ENCODE measurements around the gene ZNF850. TPM values are rescaled to one million over a fixed set of nuclear protein-coding genes. Genes with fewer than 3 reads are reported as not detected.

The ZNF850 gene
- total RNA-seq, 1 donor from 2014 or later, result 3.0 TPM

GRCh38 chr19:36686365-36687213, 86.0 kb downstream of the ZNF850 start:
- TF ChIP-seq, protein P1, sequence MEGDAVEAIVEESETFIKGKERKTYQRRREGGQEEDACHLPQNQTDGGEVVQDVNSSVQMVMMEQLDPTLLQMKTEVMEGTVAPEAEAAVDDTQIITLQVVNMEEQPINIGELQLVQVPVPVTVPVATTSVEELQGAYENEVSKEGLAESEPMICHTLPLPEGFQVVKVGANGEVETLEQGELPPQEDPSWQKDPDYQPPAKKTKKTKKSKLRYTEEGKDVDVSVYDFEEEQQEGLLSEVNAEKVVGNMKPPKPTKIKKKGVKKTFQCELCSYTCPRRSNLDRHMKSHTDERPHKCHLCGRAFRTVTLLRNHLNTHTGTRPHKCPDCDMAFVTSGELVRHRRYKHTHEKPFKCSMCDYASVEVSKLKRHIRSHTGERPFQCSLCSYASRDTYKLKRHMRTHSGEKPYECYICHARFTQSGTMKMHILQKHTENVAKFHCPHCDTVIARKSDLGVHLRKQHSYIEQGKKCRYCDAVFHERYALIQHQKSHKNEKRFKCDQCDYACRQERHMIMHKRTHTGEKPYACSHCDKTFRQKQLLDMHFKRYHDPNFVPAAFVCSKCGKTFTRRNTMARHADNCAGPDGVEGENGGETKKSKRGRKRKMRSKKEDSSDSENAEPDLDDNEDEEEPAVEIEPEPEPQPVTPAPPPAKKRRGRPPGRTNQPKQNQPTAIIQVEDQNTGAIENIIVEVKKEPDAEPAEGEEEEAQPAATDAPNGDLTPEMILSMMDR (IDR thresholded peaks at IDR 0.05; ENCODE audit: insufficient read depth, low read length, poor library complexity, severe bottlenecking), result no peak
- Histone ChIP-seq H3K36me3 (ENCODE audit: control insufficient read depth, insufficient read depth, low read length) (no peaks in the 10 kb centered on the region), H3K4me3 (ENCODE audit: low read depth, low read length) (peak overlapping the region; percentile 81), H3K27me3 (ENCODE audit: control insufficient read depth, insufficient read depth, low read length) (no peaks in the 10 kb centered on the region)
- DNase-seq (ENCODE audit: low read depth), result no peak

- no peak overlapping the region for H3K4me3 ChIP-seq (ENCODE audit: low read depth, low read length)
- DNase-seq (ENCODE audit: low read depth), result no peak
- no peaks in the 10 kb centered on the region for H3K27me3 ChIP-seq (ENCODE audit: control insufficient read depth, insufficient read depth, low read length)
- TF ChIP-seq, protein P1 (IDR thresholded peaks at IDR 0.05; ENCODE audit: insufficient read depth, low read length, poor library complexity, severe bottlenecking), result no peak
- H3K36me3 ChIP-seq (ENCODE audit: control insufficient read depth, insufficient read depth, low read length), result no peaks in the 10 kb centered on the region
Measured at GRCh38 chr19:36685835-36686234, 86.8 kb downstream of the ZNF850 start.

- Histone ChIP-seq H3K36me3 (ENCODE audit: control insufficient read depth, insufficient read depth, low read length) (no peaks in the 10 kb centered on the region), H3K4me3 (ENCODE audit: low read depth, low read length) (no peak overlapping the region), H3K27me3 (ENCODE audit: control insufficient read depth, insufficient read depth, low read length) (no peaks in the 10 kb centered on the region)
- TF ChIP-seq, protein P1 (IDR thresholded peaks at IDR 0.05; ENCODE audit: insufficient read depth, low read length, poor library complexity, severe bottlenecking), result no peak
- no peak for DNase-seq (ENCODE audit: low read depth)
Measured at GRCh38 chr19:36679455-36679854, 93.2 kb downstream of the ZNF850 start.

GRCh38 chr19:36674201-36674600, 98.4 kb downstream of the ZNF850 start:
- no peak for DNase-seq (ENCODE audit: low read depth)
- H3K27me3 ChIP-seq (ENCODE audit: control insufficient read depth, insufficient read depth, low read length), result no peaks in the 10 kb centered on the region
- H3K4me3 ChIP-seq (ENCODE audit: low read depth, low read length), result no peak overlapping the region
- TF ChIP-seq, protein P1 (IDR thresholded peaks at IDR 0.05; ENCODE audit: insufficient read depth, low read length, poor library complexity, severe bottlenecking), result no peak
- no peaks in the 10 kb centered on the region for H3K36me3 ChIP-seq (ENCODE audit: control insufficient read depth, insufficient read depth, low read length)

DNA sequence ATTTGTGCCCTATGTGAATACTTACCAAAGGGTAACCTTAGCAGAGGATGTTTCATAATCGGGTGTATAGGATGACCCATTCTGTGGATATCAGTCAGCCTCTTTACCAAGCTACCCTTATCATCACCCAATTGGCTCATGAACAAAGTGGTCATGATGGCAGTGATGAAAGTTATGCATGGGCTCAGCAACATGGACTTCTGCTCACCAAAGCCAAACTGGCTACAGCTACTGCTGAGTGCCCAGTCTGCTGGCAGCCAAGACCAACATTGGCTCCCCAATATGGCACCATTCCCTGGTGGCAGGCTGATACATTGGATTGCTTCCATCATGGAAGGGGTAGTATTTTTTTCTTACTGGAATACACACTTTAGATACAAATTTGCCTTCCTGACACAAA, 100.2 kb downstream of the ZNF850 start:
- TF ChIP-seq, protein P1 (IDR thresholded peaks at IDR 0.05; ENCODE audit: insufficient read depth, low read length, poor library complexity, severe bottlenecking), result no peak
- Histone ChIP-seq H3K4me3 (ENCODE audit: low read depth, low read length) (no peak overlapping the region), H3K27me3 (ENCODE audit: control insufficient read depth, insufficient read depth, low read length) (no peaks in the 10 kb centered on the region), H3K36me3 (ENCODE audit: control insufficient read depth, insufficient read depth, low read length) (no peaks in the 10 kb centered on the region)
- DNase-seq (ENCODE audit: low read depth), result no peak

GRCh38 chr19:36668646-36669045, 104.0 kb downstream of the ZNF850 start:
- TF ChIP-seq, protein P1 (IDR thresholded peaks at IDR 0.05; ENCODE audit: insufficient read depth, low read length, poor library complexity, severe bottlenecking), result no peak
- no peak overlapping the region for H3K4me3 ChIP-seq (ENCODE audit: low read depth, low read length)
- DNase-seq (ENCODE audit: low read depth), result no peak
- no peaks in the 10 kb centered on the region for H3K27me3 ChIP-seq (ENCODE audit: control insufficient read depth, insufficient read depth, low read length)
- no peaks in the 10 kb centered on the region for H3K36me3 ChIP-seq (ENCODE audit: control insufficient read depth, insufficient read depth, low read length)
